CD4-positive, CD25-positive, alpha-beta regulatory T cell (primary cell): Measurements from ENCODE around the gene CNTNAP2. TPM values are rescaled to one million over a fixed set of nuclear protein-coding genes. Genes with fewer than 3 reads are reported as not detected.
"Not testable (repeated sequence)": the region's sequence is repeated elsewhere in the genome, so short reads cannot be mapped to it uniquely, and the experiment has no call there.

Source experiments
- ATAC-seq, 2 donors: fragments of 150-1000 bp; cut with Tn5 transposase; one replicate each; pipeline ENCODE4 v1.10.0; 2021; ENCODE audit warnings: low read depth in 2 of 2, moderate number of reproducible peaks in 2 of 2, moderate library complexity in 1 of 2
- DNase-seq, 3 donors: peaks; one replicate each; pipeline versions ENCODE4 v3.0.0 to v3.0.0-alpha.2; 2012 to 2022; ENCODE audit warnings: mixed read lengths in 1 of 3
- H3K27ac ChIP-seq: one replicate; pipeline ENCODE4 v1.7.0; 2013; ENCODE audit warnings: mild to moderate bottlenecking, low read length; ENCODE audit not compliant: insufficient read depth, poor library complexity, severe bottlenecking
- H3K27me3 ChIP-seq: one replicate; pipeline ENCODE4 v1.7.0; 2013; ENCODE audit warnings: low read length; ENCODE audit not compliant: control insufficient read depth, insufficient read depth
- H3K36me3 ChIP-seq: one replicate; pipeline ENCODE4 v1.7.0; 2013; ENCODE audit warnings: mild to moderate bottlenecking, low read length, moderate library complexity; ENCODE audit not compliant: control insufficient read depth, insufficient read depth
- H3K4me1 ChIP-seq: 2 replicates; pipeline ENCODE4 v1.7.0; 2013; ENCODE audit warnings: mild to moderate bottlenecking, low read length; ENCODE audit not compliant: insufficient read depth, control insufficient read depth, poor library complexity, severe bottlenecking
- H3K4me3 ChIP-seq: one replicate; pipeline ENCODE4 v1.7.0; 2013; ENCODE audit warnings: low read depth, mild to moderate bottlenecking, low read length, moderate library complexity
- H3K9me3 ChIP-seq, 2 experiments: 1 replicate in 1 of 2; 2 replicates in 1 of 2; pipeline ENCODE4 v1.7.0; 2013; ENCODE audit warnings: low read length in 2 of 2, mild to moderate bottlenecking in 1 of 2, moderate library complexity in 1 of 2; ENCODE audit not compliant: control insufficient read depth in 2 of 2
- H3K27ac Mint-ChIP-seq, 3 donors: one replicate each; pipeline ENCODE4 v1.8.0; 2020 to 2022; ENCODE audit warnings: mild to moderate bottlenecking in 3 of 3, mixed read lengths in 3 of 3, moderate library complexity in 2 of 3
- H3K27me3 Mint-ChIP-seq: one replicate; pipeline ENCODE4 v1.8.0; 2022; ENCODE audit warnings: mild to moderate bottlenecking, mixed read lengths
- H3K36me3 Mint-ChIP-seq: one replicate; pipeline ENCODE4 v1.8.0; 2020; ENCODE audit warnings: mixed read lengths
- H3K4me1 Mint-ChIP-seq, 4 donors: one replicate each; pipeline ENCODE4 v1.8.0; 2020 to 2022; ENCODE audit warnings: mixed read lengths in 4 of 4, mild to moderate bottlenecking in 1 of 4
- H3K4me3 Mint-ChIP-seq, 4 donors: one replicate each; pipeline ENCODE4 v1.8.0; 2020 to 2022; ENCODE audit warnings: mild to moderate bottlenecking in 4 of 4, mixed read lengths in 4 of 4, moderate library complexity in 3 of 4
- H3K9me3 Mint-ChIP-seq, 7 donors: one replicate each; pipeline ENCODE4 v1.8.0; 2020 to 2022; ENCODE audit warnings: mixed read lengths in 7 of 7, mild to moderate bottlenecking in 3 of 7, moderate library complexity in 2 of 7
- polyA plus RNA-seq, 4 donors: library from polyadenylated mRNA; unstranded; fragments of 300-500 nt; fragmentation: Illumina TruSeq; gene quantifications; one replicate each; pipeline ENCODE4 v1.2.3, GENCODE V29; 2021
- total RNA-seq: library from RNA; stranded (reverse); gene quantifications from one replicate; pipeline ENCODE4 v1.2.3, GENCODE V29; 2022

The CNTNAP2 gene
- total and polyA plus RNA-seq, 5 donors from 2014 or later, result 0.02 to 0.15 TPM; not detected in 3

DNA sequence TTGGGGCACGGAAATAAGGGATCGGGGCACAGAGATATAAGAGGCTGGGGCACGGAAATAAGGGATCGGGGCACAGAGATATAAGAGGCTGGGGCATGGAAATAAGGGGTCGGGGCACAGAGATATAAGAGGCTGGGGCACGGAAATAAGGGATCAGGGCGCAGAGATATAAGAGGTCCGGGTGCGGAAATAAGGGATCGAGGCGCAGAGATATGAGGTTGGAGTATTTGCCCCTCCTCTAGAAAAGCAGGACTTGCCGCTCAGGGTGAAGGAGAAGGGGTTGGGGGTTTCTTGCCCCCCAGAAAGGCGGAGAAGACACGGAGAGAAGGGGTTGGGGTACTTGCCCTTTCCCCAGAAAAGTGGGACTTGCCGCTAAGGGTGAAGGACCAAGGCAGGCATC lies 131.4 kb downstream of the CNTNAP2 start:
- not testable (repeated sequence) for H3K4me3 Mint-ChIP-seq, H3K9me3 ChIP-seq, ATAC-seq, H3K27ac Mint-ChIP-seq, H3K36me3 Mint-ChIP-seq, H3K4me1 Mint-ChIP-seq, H3K4me1 ChIP-seq, H3K4me3 ChIP-seq, H3K27me3 ChIP-seq, DNase-seq, H3K27me3 Mint-ChIP-seq, H3K36me3 ChIP-seq, H3K27ac ChIP-seq
- peaks cover 1 to 19% (median 8%) of the 10 kb centered on the region in 7 donors for H3K9me3 Mint-ChIP-seq

DNA sequence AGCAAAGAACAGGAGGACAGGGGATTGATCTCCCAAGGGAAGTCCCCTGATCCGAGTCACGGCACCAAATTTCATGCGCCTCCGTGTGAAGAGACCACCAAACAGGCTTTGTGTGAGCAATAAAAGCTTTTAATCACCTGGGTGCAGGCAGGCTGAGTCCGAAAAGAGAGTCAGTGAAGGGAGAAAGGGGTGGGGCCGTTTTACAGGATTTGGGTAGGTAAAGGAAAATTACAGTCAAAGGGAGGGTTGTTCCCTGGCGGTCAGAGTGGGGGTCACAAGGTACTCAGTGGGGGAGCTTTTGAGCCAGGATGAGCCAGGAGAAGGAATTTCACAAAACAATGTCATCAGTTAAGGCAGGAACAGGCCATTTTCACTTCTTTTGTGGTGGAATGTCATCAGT lies 132.1 kb downstream of the CNTNAP2 start:
- not testable (repeated sequence) for H3K27ac Mint-ChIP-seq, H3K36me3 Mint-ChIP-seq, H3K36me3 ChIP-seq, H3K27me3 ChIP-seq, DNase-seq, H3K4me1 ChIP-seq, ATAC-seq, H3K27ac ChIP-seq, H3K4me1 Mint-ChIP-seq, H3K4me3 Mint-ChIP-seq, H3K4me3 ChIP-seq, H3K27me3 Mint-ChIP-seq, H3K9me3 ChIP-seq
- peaks cover 7 to 21% (median 11%) of the 10 kb centered on the region in 7 donors for H3K9me3 Mint-ChIP-seq

DNA sequence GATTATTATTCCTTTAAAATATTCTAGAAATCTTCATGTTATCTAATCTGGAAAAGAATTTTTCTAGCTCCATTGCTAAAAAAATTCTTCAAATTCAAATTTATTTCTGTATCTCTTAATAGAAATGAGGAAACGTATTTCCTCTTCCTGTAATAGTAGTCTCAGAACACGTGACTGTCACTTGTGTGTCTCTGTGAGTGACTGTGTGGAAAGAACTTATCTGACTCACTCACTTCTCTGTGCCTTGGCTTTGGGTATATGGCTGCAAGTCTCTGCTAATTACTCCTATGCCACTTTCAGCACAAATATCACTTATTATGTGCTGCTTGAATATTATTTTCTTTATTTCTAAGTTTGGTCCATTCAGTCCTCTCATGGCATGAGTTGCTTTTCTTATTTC lies 132.7 kb downstream of the CNTNAP2 start:
- Mint-ChIP-seq H3K4me1 (no peaks in the 10 kb centered on the region), H3K36me3 (no peaks in the 10 kb centered on the region), H3K27me3 (no peaks in the 10 kb centered on the region), H3K4me3 (no peak overlapping the region), H3K9me3 (peaks cover 7 to 21% (median 11%) of the 10 kb centered on the region in 7 donors), H3K27ac (no peak overlapping the region)
- Histone ChIP-seq H3K27me3 (no peaks in the 10 kb centered on the region), H3K4me1 (no peaks in the 10 kb centered on the region), H3K4me3 (no peak overlapping the region), H3K27ac (no peak overlapping the region), H3K9me3 (peaks cover 0 to 2% of the 10 kb centered on the region in 2 experiments), H3K36me3 (no peaks in the 10 kb centered on the region)
- ATAC-seq (no peak), DNase-seq (no peak)

DNA sequence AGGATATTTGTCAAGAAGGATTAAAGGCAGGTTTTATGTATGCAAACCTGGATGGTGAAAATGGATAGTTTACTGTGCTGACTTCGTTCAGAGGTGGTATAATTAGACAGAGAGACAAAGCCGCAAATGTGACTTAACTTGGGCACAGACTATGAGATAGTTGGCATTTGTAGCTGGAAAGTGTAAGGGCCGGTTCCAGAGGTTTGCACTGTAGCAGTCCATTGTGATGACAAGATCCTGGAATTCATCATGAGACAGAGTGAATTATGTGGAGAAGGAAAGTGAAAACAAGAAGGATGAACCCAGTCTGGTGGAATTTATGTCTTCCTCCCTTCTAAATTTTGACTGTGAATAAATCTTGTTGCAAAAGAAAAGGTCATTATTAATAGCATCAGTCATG lies 139.0 kb downstream of the CNTNAP2 start:
- H3K4me1 ChIP-seq, result no peaks in the 10 kb centered on the region
- no peak overlapping the region for H3K4me3 ChIP-seq
- Mint-ChIP-seq H3K27me3 (no peaks in the 10 kb centered on the region), H3K27ac (no peak overlapping the region), H3K36me3 (no peaks in the 10 kb centered on the region), H3K4me3 (no peak overlapping the region), H3K9me3 (peaks cover 5 to 26% (median 10%) of the 10 kb centered on the region in 7 donors), H3K4me1 (no peaks in the 10 kb centered on the region)
- no peaks in the 10 kb centered on the region for H3K27me3 ChIP-seq
- no peaks in the 10 kb centered on the region for H3K9me3 ChIP-seq
- H3K27ac ChIP-seq, result no peak overlapping the region
- no peak for DNase-seq
- ATAC-seq, result no peak
- H3K36me3 ChIP-seq, result no peaks in the 10 kb centered on the region

DNA sequence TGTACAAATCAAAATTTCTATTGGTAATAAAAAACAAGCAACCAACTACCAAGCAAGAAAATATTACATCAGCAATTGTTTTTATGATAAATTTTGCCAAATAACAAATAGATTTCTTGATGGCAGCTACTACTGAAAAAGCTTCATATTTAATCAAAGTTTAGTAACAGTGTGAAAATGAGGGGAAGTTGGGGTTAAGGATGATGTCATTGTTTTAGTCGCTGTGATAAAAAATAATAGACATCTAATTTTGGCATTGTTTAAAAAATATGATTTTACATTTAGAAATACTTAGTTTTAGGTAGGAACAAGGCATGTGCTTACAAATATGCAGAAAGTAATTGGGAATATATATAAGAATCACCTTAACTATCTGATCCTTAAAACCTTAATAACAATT lies 145.9 kb downstream of the CNTNAP2 start:
- H3K4me3 Mint-ChIP-seq, result no peak overlapping the region
- H3K27ac Mint-ChIP-seq, result no peak overlapping the region
- Histone ChIP-seq H3K36me3 (no peaks in the 10 kb centered on the region), H3K27ac (no peak overlapping the region), H3K4me1 (no peaks in the 10 kb centered on the region), H3K9me3 (no peaks in the 10 kb centered on the region), H3K4me3 (no peak overlapping the region), H3K27me3 (no peaks in the 10 kb centered on the region)
- H3K36me3 Mint-ChIP-seq, result no peaks in the 10 kb centered on the region
- H3K4me1 Mint-ChIP-seq, result no peaks in the 10 kb centered on the region
- no peaks in the 10 kb centered on the region for H3K27me3 Mint-ChIP-seq
- peaks cover 2 to 18% (median 5%) of the 10 kb centered on the region in 7 donors for H3K9me3 Mint-ChIP-seq
- ATAC-seq, result no peak
- no peak for DNase-seq

DNA sequence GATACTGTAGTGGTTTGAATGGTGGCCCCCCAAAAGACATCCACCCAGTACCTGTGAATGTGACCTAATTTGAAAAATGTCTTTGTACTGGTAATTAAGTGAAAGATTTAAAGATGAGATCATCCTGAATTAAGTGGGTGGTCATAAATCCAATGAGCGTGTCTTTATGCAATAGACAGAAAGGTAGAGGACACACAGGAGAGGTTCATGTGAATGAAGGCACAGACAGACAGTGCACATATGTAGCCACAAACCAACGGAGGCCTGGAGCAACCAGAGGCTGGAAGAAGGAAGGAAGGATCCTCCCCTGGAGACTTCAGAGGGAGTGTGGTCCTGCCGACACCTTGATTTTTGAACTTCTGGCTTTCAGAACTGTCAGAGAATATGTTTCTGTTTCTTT lies 160.3 kb downstream of the CNTNAP2 start:
- H3K27ac Mint-ChIP-seq, result no peak overlapping the region
- H3K4me3 Mint-ChIP-seq, result no peak overlapping the region
- Histone ChIP-seq H3K4me3 (no peak overlapping the region), H3K27me3 (no peaks in the 10 kb centered on the region), H3K27ac (no peak overlapping the region), H3K36me3 (no peaks in the 10 kb centered on the region), H3K9me3 (no peaks in the 10 kb centered on the region), H3K4me1 (no peaks in the 10 kb centered on the region)
- H3K36me3 Mint-ChIP-seq, result no peaks in the 10 kb centered on the region
- ATAC-seq, result no peak
- H3K9me3 Mint-ChIP-seq, result peaks cover 0 to 12% (median 5%) of the 10 kb centered on the region in 7 donors
- no peaks in the 10 kb centered on the region for H3K4me1 Mint-ChIP-seq
- H3K27me3 Mint-ChIP-seq, result no peaks in the 10 kb centered on the region
- DNase-seq, result no peak

DNA sequence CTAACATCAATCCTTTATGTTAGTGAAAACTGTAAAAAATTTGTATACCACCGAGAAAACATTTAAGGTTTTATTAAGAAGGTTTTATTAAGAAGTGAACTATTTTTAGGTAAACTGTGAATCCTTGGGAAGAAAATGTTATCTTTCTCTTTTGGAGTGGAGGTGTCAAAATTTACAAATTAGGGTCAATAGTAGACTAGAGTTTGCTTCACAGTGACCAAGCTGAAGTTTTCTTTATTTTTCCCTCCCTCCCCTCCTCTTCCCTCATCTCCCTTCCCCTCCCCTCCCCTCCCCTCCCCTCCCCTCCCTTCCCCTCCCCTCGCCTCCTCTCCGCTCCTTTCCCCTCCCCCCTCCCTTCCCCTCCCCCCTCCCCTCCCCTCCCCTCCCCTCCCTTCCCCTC lies 168.8 kb downstream of the CNTNAP2 start:
- Histone ChIP-seq H3K9me3 (no peaks in the 10 kb centered on the region), H3K27ac (no peak overlapping the region), H3K4me1 (no peaks in the 10 kb centered on the region), H3K27me3 (no peaks in the 10 kb centered on the region), H3K4me3 (no peak overlapping the region), H3K36me3 (no peaks in the 10 kb centered on the region)
- Mint-ChIP-seq H3K36me3 (no peaks in the 10 kb centered on the region), H3K4me3 (no peak overlapping the region), H3K4me1 (no peaks in the 10 kb centered on the region), H3K9me3 (peaks cover 0 to 15% (median 0%) of the 10 kb centered on the region in 7 donors), H3K27me3 (no peaks in the 10 kb centered on the region), H3K27ac (no peak overlapping the region)
- no peak for DNase-seq
- no peak for ATAC-seq

DNA sequence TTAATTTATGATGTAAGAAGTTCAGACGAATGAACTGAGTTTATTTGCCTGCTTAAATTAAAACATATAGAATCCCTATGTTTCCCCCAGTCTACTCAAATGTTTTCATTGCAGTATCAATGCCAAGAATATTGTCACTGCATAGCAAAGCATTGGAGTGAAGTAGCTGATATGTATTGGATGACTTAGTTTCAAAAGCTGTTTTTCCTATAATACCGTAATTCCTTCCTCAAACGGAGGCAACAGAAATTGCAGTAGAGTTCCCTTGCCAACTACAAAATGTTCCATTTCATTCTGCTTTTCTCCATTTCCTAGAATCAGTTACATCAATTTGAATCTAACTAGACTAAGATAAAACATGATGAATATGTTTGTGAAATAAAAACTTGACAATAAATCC lies 174.1 kb downstream of the CNTNAP2 start:
- H3K4me1 ChIP-seq, result no peaks in the 10 kb centered on the region
- H3K27me3 Mint-ChIP-seq, result no peaks in the 10 kb centered on the region
- no peak overlapping the region for H3K27ac ChIP-seq
- H3K27me3 ChIP-seq, result no peaks in the 10 kb centered on the region
- no peak for ATAC-seq
- no peaks in the 10 kb centered on the region for H3K36me3 Mint-ChIP-seq
- no peak overlapping the region for H3K4me3 Mint-ChIP-seq
- peaks cover 0 to 15% (median 0%) of the 10 kb centered on the region in 7 donors for H3K9me3 Mint-ChIP-seq
- H3K4me1 Mint-ChIP-seq, result no peaks in the 10 kb centered on the region
- no peaks in the 10 kb centered on the region for H3K9me3 ChIP-seq
- H3K27ac Mint-ChIP-seq, result no peak overlapping the region
- H3K4me3 ChIP-seq, result no peak overlapping the region
- no peaks in the 10 kb centered on the region for H3K36me3 ChIP-seq
- DNase-seq, result no peak
